MCF 10A (cell line): ENCODE data around the gene TMEM14A. TPM values are rescaled to one million over a fixed set of nuclear protein-coding genes. Genes with fewer than 3 reads are reported as not detected.

ENCODE experiments used
- BruUV-seq: library from RNA; stranded (reverse); fragments of 400-500 nt; replicated peaks from 2 replicates; lab custom pipeline; 2021; lab: Mats Ljungman, UMichigan
- CTCF ChIA-PET: fragments of 300-600 bp; sonication (Branson Sonifier 250); formaldehyde crosslinking; extraction: SDS; loops from one replicate; lab custom pipeline; 2021; ENCODE audit warnings: antibody characterized with exemption, inconsistent platforms; lab: Yijun Ruan, JAX
- POLR2A ChIA-PET: fragments of 300-600, 350-650 bp; sonication (Branson Sonifier 250); formaldehyde crosslinking; extraction: SDS; loops from one replicate; lab custom pipeline; 2020; ENCODE audit warnings: antibody characterized with exemption, inconsistent platforms; lab: Yijun Ruan, JAX
- DNase-seq: peaks from one replicate; pipeline ENCODE4 v3.0.0-alpha.2; 2018; ENCODE audit not compliant: unreplicated experiment
- H3K27ac Mint-ChIP-seq: one replicate; pipeline ENCODE4 v1.8.0; 2022; ENCODE audit warnings: mild to moderate bottlenecking, low read depth, mixed read lengths; ENCODE audit not compliant: unreplicated experiment
- H3K27me3 Mint-ChIP-seq: one replicate; pipeline ENCODE4 v1.8.0; 2022; ENCODE audit warnings: mixed read lengths; ENCODE audit not compliant: insufficient read depth, unreplicated experiment
- H3K36me3 Mint-ChIP-seq: one replicate; pipeline ENCODE4 v1.8.0; 2022; ENCODE audit warnings: mild to moderate bottlenecking, moderate library complexity, mixed read lengths; ENCODE audit not compliant: insufficient read depth, unreplicated experiment
- H3K4me1 Mint-ChIP-seq: one replicate; pipeline ENCODE4 v1.8.0; 2022; ENCODE audit warnings: mixed read lengths; ENCODE audit not compliant: insufficient read depth, unreplicated experiment
- H3K4me3 Mint-ChIP-seq: one replicate; pipeline ENCODE4 v1.8.0; 2022; ENCODE audit warnings: mild to moderate bottlenecking, moderate library complexity, mixed read lengths; ENCODE audit not compliant: unreplicated experiment
- H3K9me3 Mint-ChIP-seq: one replicate; pipeline ENCODE4 v1.8.0; 2022; ENCODE audit warnings: mixed read lengths; ENCODE audit not compliant: unreplicated experiment
- intact Hi-C: fragments of 100-400 bp; cut with micrococcal nuclease; formaldehyde crosslinking; loops from 2 replicates; pipeline ENCODE4 v1.14.1; 2022
- total RNA-seq: library from RNA; stranded (reverse); gene quantifications from 2 replicates; pipeline ENCODE4 v1.2.3, GENCODE V29; 2022
- TF ChIP-seq, protein P1 (sequence below): fragments of 200-600 bp; IDR thresholded peaks from one replicate; pipeline ENCODE4 v1.8.0; 2022; ENCODE audit warnings: antibody characterized with exemption, mild to moderate bottlenecking; ENCODE audit not compliant: unreplicated experiment

TMEM14A gene
- total RNA-seq, 1 experiment from 2014 or later: 15.6 TPM

DNA sequence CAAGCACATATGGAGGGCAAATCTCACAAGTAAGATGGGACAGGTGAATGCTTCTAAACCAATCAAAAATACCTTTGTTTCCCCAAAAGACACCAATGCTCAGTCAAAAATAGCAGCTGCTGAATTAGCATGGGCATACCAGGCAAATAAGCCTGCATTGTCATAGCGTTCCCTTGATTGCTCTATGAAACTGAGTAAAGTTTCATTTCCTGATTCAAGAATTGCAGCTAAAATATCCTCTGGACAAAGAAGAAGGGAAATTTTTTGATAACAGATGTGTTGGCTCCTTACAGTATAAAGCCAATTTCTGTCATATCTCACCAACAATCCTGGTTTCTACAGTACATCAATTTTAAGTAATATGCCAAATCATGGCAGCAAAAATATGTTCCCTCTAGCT, 3.3 kb upstream of the TMEM14A start:
- no peak for DNase-seq
- ChIA-PET POLR2A (interaction anchor here (1.1 kb wide), 1 partner anchor 248 kb away, joined by 4 read pairs; the partner anchor contains the start of gene EFHC1), CTCF (interaction anchor here (0.7 to 1.5 kb wide), 5 partner anchors 15 to 260 kb away, joined by 3 to 8 read pairs (median 3); no protein-coding TSS in a partner anchor)
- Mint-ChIP-seq H3K36me3 (peaks cover 5% of the 10 kb centered on the region), H3K27me3 (no peaks in the 10 kb centered on the region), H3K27ac (no peak overlapping the region), H3K9me3 (no peaks in the 10 kb centered on the region), H3K4me1 (peaks cover 12% of the 10 kb centered on the region), H3K4me3 (no peak overlapping the region)
- no TSS peak for BruUV-seq
- TF ChIP-seq, protein P1, sequence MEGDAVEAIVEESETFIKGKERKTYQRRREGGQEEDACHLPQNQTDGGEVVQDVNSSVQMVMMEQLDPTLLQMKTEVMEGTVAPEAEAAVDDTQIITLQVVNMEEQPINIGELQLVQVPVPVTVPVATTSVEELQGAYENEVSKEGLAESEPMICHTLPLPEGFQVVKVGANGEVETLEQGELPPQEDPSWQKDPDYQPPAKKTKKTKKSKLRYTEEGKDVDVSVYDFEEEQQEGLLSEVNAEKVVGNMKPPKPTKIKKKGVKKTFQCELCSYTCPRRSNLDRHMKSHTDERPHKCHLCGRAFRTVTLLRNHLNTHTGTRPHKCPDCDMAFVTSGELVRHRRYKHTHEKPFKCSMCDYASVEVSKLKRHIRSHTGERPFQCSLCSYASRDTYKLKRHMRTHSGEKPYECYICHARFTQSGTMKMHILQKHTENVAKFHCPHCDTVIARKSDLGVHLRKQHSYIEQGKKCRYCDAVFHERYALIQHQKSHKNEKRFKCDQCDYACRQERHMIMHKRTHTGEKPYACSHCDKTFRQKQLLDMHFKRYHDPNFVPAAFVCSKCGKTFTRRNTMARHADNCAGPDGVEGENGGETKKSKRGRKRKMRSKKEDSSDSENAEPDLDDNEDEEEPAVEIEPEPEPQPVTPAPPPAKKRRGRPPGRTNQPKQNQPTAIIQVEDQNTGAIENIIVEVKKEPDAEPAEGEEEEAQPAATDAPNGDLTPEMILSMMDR: no peak
- intact Hi-C loops: no loop called here

GRCh38 chr6:52671676-52672075, 763 bp downstream of the TMEM14A start:
- TF ChIP-seq, protein P1: no peak
- CTCF ChIA-PET: interaction anchor here (0.5 to 3.1 kb wide), 7 partner anchors 9 to 254 kb away, joined by 3 to 13 read pairs (median 4); no protein-coding TSS in a partner anchor

DNA sequence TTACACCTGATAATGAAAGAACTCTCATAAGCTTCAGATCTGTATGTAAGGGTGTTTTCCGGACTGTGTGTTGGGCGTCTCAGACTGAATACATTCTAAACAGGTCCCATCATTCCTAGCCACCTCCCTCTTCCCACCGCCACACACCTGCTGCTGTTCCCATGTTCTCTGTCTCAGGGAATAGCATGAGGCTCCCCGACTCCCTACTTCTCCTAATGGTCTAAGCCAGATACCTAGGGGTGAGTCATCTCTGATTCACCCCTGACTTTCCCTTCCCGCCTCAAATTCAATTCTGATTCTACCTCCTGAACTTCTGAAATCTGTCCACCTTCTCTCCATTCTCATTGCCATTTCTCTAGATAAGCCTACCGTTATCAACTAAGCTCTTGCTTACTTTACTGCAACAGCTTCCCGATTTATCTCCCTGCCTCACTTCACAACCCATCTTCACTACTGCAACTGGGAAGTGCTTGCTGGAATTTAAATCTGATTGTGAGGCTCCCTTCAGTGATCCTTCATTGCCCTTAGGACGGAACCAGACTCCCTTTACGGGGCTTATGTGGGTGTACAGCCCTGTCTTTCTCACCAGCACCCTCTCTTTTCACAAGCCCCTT, 1.6 kb downstream of the TMEM14A start:
- ChIA-PET CTCF (interaction anchor here (0.5 to 2.9 kb wide), 6 partner anchors 10 to 253 kb away, joined by 3 to 9 read pairs (median 4); no protein-coding TSS in a partner anchor), POLR2A (interaction anchor here (0.9 to 3.9 kb wide), 6 partner anchors 46 to 418 kb away, joined by 3 to 19 read pairs (median 3); partner anchors contain the start of genes EFHC1 and GSTA4)
- Mint-ChIP-seq H3K27me3 (no peaks in the 10 kb centered on the region), H3K4me3 (peak overlapping the region; percentile 77), H3K4me1 (peaks cover 15% of the 10 kb centered on the region), H3K9me3 (no peaks in the 10 kb centered on the region), H3K27ac (no peak overlapping the region), H3K36me3 (peaks cover 22% of the 10 kb centered on the region)
- intact Hi-C loops: no loop called here
- BruUV-seq: no TSS peak
- DNase-seq: peak; percentile 85
- TF ChIP-seq, protein P1: no peak

More at GRCh38 chr6:52671676-52672075, 763 bp downstream of the TMEM14A start:
- no peaks in the 10 kb centered on the region for H3K9me3 Mint-ChIP-seq
- H3K27me3 Mint-ChIP-seq: no peaks in the 10 kb centered on the region
- intact Hi-C loops: no loop called here
- POLR2A ChIA-PET: interaction anchor here (0.8 to 3.9 kb wide), 7 partner anchors 47 to 419 kb away, joined by 3 to 19 read pairs (median 3); partner anchors contain the start of genes EFHC1 and GSTA4
- H3K4me3 Mint-ChIP-seq: peak overlapping the region; percentile 77
- peaks cover 16% of the 10 kb centered on the region for H3K36me3 Mint-ChIP-seq
- H3K4me1 Mint-ChIP-seq: peaks cover 15% of the 10 kb centered on the region
- no TSS peak for BruUV-seq
- no peak for DNase-seq
- H3K27ac Mint-ChIP-seq: no peak overlapping the region

DNA sequence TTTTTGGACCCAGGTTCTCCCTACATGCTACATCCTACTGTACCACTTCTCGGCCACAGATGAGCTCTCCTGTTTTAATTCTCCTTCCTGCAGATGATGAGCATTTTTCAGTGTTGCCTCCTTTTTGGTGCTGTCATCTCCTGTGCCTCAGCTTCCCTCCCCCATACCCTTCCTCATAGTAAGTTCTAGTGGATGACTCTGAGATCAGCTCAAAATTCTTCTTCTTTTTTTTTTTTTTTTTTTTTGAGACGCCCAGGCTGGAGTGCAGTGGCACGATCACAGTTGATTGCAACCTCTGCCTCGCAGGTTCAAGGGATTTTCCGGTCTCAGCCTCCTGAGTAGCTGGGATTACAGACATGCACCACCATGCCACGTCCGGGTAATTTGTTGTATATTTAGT, 3.8 kb downstream of the TMEM14A start:
- BruUV-seq: no TSS peak
- DNase-seq: no peak
- POLR2A ChIA-PET: interaction anchor here (1.4 kb wide), 1 partner anchor 21 kb away, joined by 3 read pairs; no protein-coding TSS in a partner anchor
- Mint-ChIP-seq H3K36me3 (peaks cover 22% of the 10 kb centered on the region), H3K9me3 (no peaks in the 10 kb centered on the region), H3K27ac (no peak overlapping the region), H3K4me3 (no peak overlapping the region), H3K27me3 (no peaks in the 10 kb centered on the region), H3K4me1 (peaks cover 15% of the 10 kb centered on the region)
- intact Hi-C loops: no loop called here
- CTCF ChIA-PET: interaction anchor here (0.7 to 1.5 kb wide), 3 partner anchors 18 to 274 kb away, joined by 3 to 7 read pairs (median 5); no protein-coding TSS in a partner anchor
- TF ChIP-seq, protein P1: no peak
